ENCODE measurements around the gene OSGIN1. TPM values are rescaled to one million over a fixed set of nuclear protein-coding genes. Genes with fewer than 3 reads are reported as not detected.

The OSGIN1 gene
- total RNA-seq, 1 donor from 2014 or later, result 1.1 TPM

DNA sequence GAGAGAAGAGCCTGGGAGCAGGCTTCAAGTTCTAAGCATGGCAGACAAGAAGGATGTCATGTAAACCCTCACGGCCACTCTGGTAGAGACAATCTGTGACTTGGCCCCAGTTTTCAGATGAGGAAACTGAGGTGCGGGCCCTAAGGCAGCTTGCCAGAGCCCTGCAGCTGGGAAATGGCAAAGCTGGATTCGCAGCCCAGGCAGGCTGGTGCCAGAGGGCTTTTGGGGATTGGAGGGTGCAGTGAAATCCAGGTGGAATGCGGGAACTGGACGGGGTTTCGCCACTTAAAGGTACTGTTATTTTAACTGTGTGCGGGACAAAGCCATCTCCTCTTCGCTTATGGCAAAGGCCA is 477 bp upstream of the OSGIN1 start:
- DNase-seq (ENCODE audit: low read depth), result peak; percentile 61
- no peak for TF ChIP-seq CTCF (IDR thresholded peaks at IDR 0.05; ENCODE audit: insufficient read depth, low read length, severe bottlenecking)
- peaks cover 2% of the 10 kb centered on the region for H3K36me3 ChIP-seq (ENCODE audit: control insufficient read depth, insufficient read depth, low read length)
- no peaks in the 10 kb centered on the region for H3K27me3 ChIP-seq (ENCODE audit: control insufficient read depth, insufficient read depth, low read length)
- FAIRE-seq, result no peak
- H3K4me3 ChIP-seq (ENCODE audit: low read depth, low read length), result peak overlapping the region; percentile 62

GRCh38 chr16:83953796-83954576 is 946 bp downstream of the OSGIN1 start:
- peak; percentile 81 for TF ChIP-seq CTCF (IDR thresholded peaks at IDR 0.05; ENCODE audit: insufficient read depth, low read length, severe bottlenecking)
- Histone ChIP-seq H3K27me3 (ENCODE audit: control insufficient read depth, insufficient read depth, low read length) (no peaks in the 10 kb centered on the region), H3K36me3 (ENCODE audit: control insufficient read depth, insufficient read depth, low read length) (peaks cover 8% of the 10 kb centered on the region), H3K4me3 (ENCODE audit: low read depth, low read length) (peak overlapping the region; percentile 62)
- DNase-seq (ENCODE audit: low read depth) (peak; percentile 64), FAIRE-seq (no peak)

DNA sequence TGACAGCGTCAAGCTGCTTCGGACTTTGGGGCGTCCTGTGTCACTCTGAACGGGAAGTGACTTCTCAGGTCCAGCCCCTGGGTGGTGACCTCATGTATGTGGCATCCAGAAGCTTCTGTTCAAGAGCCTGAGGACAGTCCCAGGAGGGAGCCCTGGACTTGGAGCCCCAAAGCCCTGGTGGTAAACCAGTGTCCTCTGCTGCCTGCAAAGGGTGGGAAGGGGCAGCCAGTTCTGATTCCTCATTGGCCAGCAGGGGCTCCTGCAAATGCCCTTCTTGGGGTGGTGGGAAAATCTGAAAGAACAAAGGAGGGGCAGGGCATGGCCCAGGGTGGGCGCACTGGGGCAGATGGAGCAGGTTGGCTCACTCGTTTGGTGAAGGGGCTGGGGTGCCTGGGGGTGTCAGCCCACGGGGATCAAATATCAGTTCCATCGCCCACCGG is 1.6 kb downstream of the OSGIN1 start:
- FAIRE-seq (no peak), DNase-seq (ENCODE audit: low read depth) (peak; percentile 51)
- Histone ChIP-seq H3K36me3 (ENCODE audit: control insufficient read depth, insufficient read depth, low read length) (peaks cover 10% of the 10 kb centered on the region), H3K27me3 (ENCODE audit: control insufficient read depth, insufficient read depth, low read length) (no peaks in the 10 kb centered on the region), H3K4me3 (ENCODE audit: low read depth, low read length) (peak overlapping the region; percentile 62)
- TF ChIP-seq CTCF (IDR thresholded peaks at IDR 0.05; ENCODE audit: insufficient read depth, low read length, severe bottlenecking), result no peak

GRCh38 chr16:83955218-83956130 is 2.4 kb downstream of the OSGIN1 start:
- Histone ChIP-seq H3K36me3 (ENCODE audit: control insufficient read depth, insufficient read depth, low read length) (peaks cover 11% of the 10 kb centered on the region), H3K4me3 (ENCODE audit: low read depth, low read length) (no peak overlapping the region), H3K27me3 (ENCODE audit: control insufficient read depth, insufficient read depth, low read length) (no peaks in the 10 kb centered on the region)
- FAIRE-seq (no peak), DNase-seq (ENCODE audit: low read depth) (no peak)
- no peak for TF ChIP-seq CTCF (IDR thresholded peaks at IDR 0.05; ENCODE audit: insufficient read depth, low read length, severe bottlenecking)

DNA sequence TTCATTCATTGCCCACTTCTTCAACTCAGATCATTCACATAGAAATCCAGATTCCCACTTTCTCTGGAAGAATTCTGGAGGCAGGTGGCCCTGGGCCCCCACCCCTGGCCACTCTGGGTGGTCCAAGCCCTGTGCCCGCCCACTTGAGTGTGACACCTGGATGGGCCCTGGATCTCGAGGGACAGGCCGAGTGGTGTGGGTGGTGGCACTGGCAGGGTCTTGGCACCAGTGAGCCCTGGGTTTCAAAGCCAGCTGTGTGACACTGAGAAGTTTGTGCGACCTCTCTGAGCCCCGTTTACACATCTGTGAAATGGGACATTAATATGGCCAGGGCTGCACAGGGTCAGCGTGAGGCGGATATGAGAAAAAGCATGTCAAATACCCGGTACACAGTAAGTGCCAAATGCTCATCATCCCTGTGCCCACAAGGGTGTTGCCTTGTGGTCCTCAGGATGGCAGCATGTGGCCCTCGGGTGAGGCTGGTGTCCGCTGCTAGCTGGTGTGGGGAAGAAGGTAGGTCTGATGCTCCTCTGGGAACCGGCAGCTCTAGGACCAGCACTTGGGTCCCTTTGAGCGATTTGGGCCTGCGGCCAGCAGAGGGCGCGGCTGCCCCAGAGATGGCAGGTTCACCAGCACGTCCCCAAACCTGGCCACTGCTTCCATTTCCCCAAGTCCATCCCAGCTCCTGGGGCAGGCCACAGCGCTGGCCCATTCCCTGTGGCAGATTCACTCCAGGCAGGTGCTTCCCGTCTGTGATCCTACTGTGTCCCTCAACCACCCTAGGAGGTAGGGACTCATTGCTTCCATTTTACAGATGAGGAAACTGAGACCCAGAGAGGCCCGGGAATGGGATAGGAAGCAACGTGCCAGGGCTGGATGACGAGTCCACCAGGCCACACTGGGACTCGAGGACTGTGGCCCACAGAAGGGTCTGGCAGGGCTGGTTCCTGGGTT is 3.6 kb downstream of the OSGIN1 start:
- peak; percentile 99 for TF ChIP-seq CTCF (IDR thresholded peaks at IDR 0.05; ENCODE audit: insufficient read depth, low read length, severe bottlenecking)
- FAIRE-seq (no peak), DNase-seq (ENCODE audit: low read depth) (peak; percentile 59)
- H3K36me3 ChIP-seq (ENCODE audit: control insufficient read depth, insufficient read depth, low read length), result peaks cover 16% of the 10 kb centered on the region
- no peaks in the 10 kb centered on the region for H3K27me3 ChIP-seq (ENCODE audit: control insufficient read depth, insufficient read depth, low read length)
- H3K4me3 ChIP-seq (ENCODE audit: low read depth, low read length), result no peak overlapping the region

All from bronchial epithelial cell (primary cell).